ENCODE measurements around the gene DYRK3. TPM values are rescaled to one million over a fixed set of nuclear protein-coding genes. Genes with fewer than 3 reads are reported as not detected.
A peak's percentile ranks its signal among the peaks of the same experiment; 100 is the strongest.

Gene DYRK3
- total and polyA plus RNA-seq, 2 experiments from 2014 or later: 8.4 to 21.2 TPM

DNA sequence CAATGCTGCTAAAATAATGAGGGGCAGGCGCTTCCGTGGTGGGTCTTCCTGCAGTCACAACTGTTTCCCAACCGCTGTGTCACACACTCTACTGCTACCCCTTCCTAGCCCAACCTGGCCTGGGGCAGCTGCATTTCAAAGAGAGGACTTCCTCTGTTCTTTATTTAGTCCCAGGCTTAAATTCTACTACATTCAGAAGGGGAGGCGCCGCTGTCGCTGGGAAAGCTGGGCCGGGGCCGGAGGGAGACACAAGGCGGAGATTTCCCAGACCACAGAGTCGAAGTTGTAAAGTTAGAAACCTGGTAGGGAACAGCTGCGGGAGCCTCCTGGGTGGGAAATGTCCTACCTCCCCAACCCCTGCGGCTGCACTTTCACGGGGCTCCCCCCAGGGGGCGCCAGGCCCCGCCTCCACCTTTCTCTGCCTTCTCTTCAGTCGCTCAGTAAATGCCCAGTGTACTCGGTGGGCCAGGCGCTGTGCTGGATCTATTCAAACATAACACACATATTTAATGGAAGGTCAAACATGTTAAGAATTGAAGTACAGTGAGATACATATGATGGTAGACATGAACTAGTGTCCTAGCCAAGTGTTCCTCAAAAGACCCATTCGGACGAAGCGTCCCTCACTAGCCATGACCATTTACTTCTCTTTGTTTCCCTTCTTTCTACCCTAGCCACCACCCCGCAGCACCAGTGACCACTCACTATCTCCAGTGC lies 23.1 kb downstream of the DYRK3 start:
- TF ChIP-seq, protein P1, sequence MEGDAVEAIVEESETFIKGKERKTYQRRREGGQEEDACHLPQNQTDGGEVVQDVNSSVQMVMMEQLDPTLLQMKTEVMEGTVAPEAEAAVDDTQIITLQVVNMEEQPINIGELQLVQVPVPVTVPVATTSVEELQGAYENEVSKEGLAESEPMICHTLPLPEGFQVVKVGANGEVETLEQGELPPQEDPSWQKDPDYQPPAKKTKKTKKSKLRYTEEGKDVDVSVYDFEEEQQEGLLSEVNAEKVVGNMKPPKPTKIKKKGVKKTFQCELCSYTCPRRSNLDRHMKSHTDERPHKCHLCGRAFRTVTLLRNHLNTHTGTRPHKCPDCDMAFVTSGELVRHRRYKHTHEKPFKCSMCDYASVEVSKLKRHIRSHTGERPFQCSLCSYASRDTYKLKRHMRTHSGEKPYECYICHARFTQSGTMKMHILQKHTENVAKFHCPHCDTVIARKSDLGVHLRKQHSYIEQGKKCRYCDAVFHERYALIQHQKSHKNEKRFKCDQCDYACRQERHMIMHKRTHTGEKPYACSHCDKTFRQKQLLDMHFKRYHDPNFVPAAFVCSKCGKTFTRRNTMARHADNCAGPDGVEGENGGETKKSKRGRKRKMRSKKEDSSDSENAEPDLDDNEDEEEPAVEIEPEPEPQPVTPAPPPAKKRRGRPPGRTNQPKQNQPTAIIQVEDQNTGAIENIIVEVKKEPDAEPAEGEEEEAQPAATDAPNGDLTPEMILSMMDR (IDR thresholded peaks at IDR 0.05; ENCODE audit: low read depth, low read length): peak; percentile 78
- DNase-seq (ENCODE audit: low read depth in 1 of 2, low spot score in 1 of 2): peak; percentile 32 to 80
- H3K4me3 ChIP-seq: no peak overlapping the region

DNA sequence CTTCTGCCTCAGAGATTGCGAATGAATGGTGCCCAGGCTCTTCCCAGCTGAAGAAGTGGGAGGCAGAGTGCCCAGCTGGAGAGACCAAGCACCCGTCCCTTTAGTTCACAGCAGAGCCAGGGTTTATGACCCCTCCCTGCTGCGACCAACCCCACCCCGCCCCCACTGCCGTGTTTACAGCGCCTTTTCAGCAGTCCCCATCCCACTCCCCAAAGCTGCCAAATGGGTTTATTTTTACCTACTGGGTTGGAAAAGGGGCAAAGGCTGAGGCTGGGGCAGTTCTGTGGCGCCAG lies 23.6 kb downstream of the DYRK3 start:
- no peaks in the 10 kb centered on the region for H3K36me3 ChIP-seq
- H3K4me1 ChIP-seq (ENCODE audit: low read depth): peaks cover 32% of the 10 kb centered on the region
- H3K4me3 ChIP-seq: no peak overlapping the region
- H3K27me3 ChIP-seq: no peaks in the 10 kb centered on the region
- no peaks in the 10 kb centered on the region for H3K9me3 ChIP-seq (ENCODE audit: low read depth)
- TF ChIP-seq, protein P1 (IDR thresholded peaks at IDR 0.05; ENCODE audit: low read depth, low read length): no peak
- DNase-seq (ENCODE audit: low read depth in 1 of 2, low spot score in 1 of 2): no peak
- peak overlapping the region; percentile 80 for H3K27ac ChIP-seq

More for the DNA sequence above, 23.1 kb downstream of the DYRK3 start:
- Histone ChIP-seq H3K36me3 (no peaks in the 10 kb centered on the region), H3K9me3 (ENCODE audit: low read depth) (no peaks in the 10 kb centered on the region), H3K27ac (peak overlapping the region; percentile 80), H3K27me3 (no peaks in the 10 kb centered on the region), H3K4me1 (ENCODE audit: low read depth) (peaks cover 28% of the 10 kb centered on the region)

DNA sequence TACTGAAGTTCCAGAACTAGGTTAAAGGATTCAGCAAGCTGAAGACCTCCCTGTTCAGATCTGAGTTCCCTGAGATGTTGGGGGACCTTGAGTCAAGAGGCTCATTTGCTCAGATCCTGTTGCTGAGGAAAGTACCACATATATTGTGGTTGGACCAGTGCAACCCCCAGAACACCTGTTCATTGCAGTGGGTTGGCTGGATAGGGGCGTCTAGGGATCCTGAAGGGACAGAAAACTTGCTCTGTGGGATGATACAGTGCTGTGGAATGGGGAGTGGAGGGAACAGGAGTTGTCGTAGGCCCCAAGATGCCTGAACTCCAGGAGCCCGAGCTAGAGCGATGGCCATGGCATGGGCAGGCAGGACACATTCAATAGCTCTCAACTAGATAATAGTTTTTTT lies 24.8 kb downstream of the DYRK3 start:
- no peak for DNase-seq (ENCODE audit: low read depth in 1 of 2, low spot score in 1 of 2)
- H3K4me3 ChIP-seq: no peak overlapping the region
- TF ChIP-seq, protein P1 (IDR thresholded peaks at IDR 0.05; ENCODE audit: low read depth, low read length): no peak
- no peaks in the 10 kb centered on the region for H3K9me3 ChIP-seq (ENCODE audit: low read depth)
- H3K36me3 ChIP-seq: no peaks in the 10 kb centered on the region
- H3K27me3 ChIP-seq: no peaks in the 10 kb centered on the region
- H3K4me1 ChIP-seq (ENCODE audit: low read depth): peaks cover 41% of the 10 kb centered on the region
- no peak overlapping the region for H3K27ac ChIP-seq

DNA sequence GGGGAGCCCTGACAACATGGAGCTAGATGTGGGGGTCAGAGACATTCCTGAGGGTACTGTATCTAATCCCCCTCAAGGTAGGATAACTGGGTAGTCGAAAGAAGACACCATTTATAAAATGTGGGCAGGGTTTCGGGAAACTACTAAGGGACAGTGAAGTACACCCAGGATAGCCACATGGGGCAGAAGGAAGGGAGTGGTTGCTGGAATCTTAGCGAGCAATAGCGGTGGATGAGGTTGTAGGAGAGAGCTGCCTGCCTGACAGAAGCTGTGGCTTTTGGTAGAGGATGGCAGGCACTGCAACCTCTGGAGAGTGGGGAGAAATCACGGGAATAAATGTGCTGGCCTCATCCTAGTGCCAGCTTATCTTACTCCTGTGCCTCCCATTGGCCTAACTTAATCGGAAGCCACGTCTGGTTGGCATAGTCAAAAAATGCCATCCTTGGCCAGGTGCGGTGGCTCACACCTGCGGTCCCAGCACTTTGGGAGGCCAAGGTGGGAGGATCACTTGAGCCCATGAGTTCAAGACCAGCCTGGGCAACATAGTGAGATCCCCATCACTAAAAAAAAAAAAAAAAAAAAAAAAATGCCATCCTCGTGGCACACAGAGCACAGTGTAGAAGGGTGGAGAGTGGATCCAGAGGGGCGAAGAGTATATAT lies 26.0 kb downstream of the DYRK3 start:
- no peak for DNase-seq (ENCODE audit: low read depth in 1 of 2, low spot score in 1 of 2)
- H3K4me1 ChIP-seq (ENCODE audit: low read depth): peaks cover 46% of the 10 kb centered on the region
- TF ChIP-seq, protein P1 (IDR thresholded peaks at IDR 0.05; ENCODE audit: low read depth, low read length): no peak
- H3K36me3 ChIP-seq: no peaks in the 10 kb centered on the region
- no peaks in the 10 kb centered on the region for H3K27me3 ChIP-seq
- H3K9me3 ChIP-seq (ENCODE audit: low read depth): no peaks in the 10 kb centered on the region
- no peak overlapping the region for H3K27ac ChIP-seq
- no peak overlapping the region for H3K4me3 ChIP-seq

GRCh38 chr1:206662396-206663092 lies 27.2 kb downstream of the DYRK3 start:
- no peaks in the 10 kb centered on the region for H3K36me3 ChIP-seq
- no peaks in the 10 kb centered on the region for H3K27me3 ChIP-seq
- no peaks in the 10 kb centered on the region for H3K9me3 ChIP-seq (ENCODE audit: low read depth)
- H3K27ac ChIP-seq: peak overlapping the region; percentile 87
- H3K4me3 ChIP-seq: no peak overlapping the region
- peaks cover 56% of the 10 kb centered on the region for H3K4me1 ChIP-seq (ENCODE audit: low read depth)
- DNase-seq (ENCODE audit: low read depth in 1 of 2, low spot score in 1 of 2): no peak
- TF ChIP-seq, protein P1 (IDR thresholded peaks at IDR 0.05; ENCODE audit: low read depth, low read length): no peak

Data from cardiac muscle cell (in vitro differentiated cells and primary cell).